ENCODE measurements around the gene ST8SIA2. TPM values are rescaled to one million over a fixed set of nuclear protein-coding genes. Genes with fewer than 3 reads are reported as not detected.

ST8SIA2 gene
- total RNA-seq, 1 donor = 0.36 TPM

GRCh38 chr15:92457471-92458041 is 63.9 kb downstream of the ST8SIA2 start:
- Histone ChIP-seq H3K36me3 (ENCODE audit: insufficient read depth, low read length) (no peaks in the 10 kb centered on the region), H3K27ac (ENCODE audit: low read depth, low read length) (no peak overlapping the region), H3K9me3 (ENCODE audit: low read depth, low read length) (no peaks in the 10 kb centered on the region), H3K4me1 (ENCODE audit: insufficient read depth, low read length) (peaks cover 2% of the 10 kb centered on the region), H3K79me2 (ENCODE audit: insufficient read depth, low read length) (no peaks in the 10 kb centered on the region), H4K20me1 (ENCODE audit: insufficient read depth, low read length) (no peaks in the 10 kb centered on the region), H3K4me3 (ENCODE audit: insufficient read depth, low read length) (no peak overlapping the region), H3K4me2 (ENCODE audit: insufficient read depth, low read length) (no peak overlapping the region), H3K27me3 (ENCODE audit: insufficient read depth, low read length) (no peaks in the 10 kb centered on the region), H2AFZ (ENCODE audit: low read length) (no peak overlapping the region)
- DNase-seq (ENCODE audit: insufficient read length, low spot score, missing footprints) = no peak
- no peak for TF ChIP-seq CTCF (IDR thresholded peaks at IDR 0.05; ENCODE audit: extremely low read depth, low read depth, low read length)

GRCh38 chr15:92460023-92460422 is 66.3 kb downstream of the ST8SIA2 start:
- DNase-seq (ENCODE audit: insufficient read length, low spot score, missing footprints) = no peak
- Histone ChIP-seq H3K79me2 (ENCODE audit: insufficient read depth, low read length) (no peaks in the 10 kb centered on the region), H4K20me1 (ENCODE audit: insufficient read depth, low read length) (no peaks in the 10 kb centered on the region), H3K27ac (ENCODE audit: low read depth, low read length) (no peak overlapping the region), H3K4me3 (ENCODE audit: insufficient read depth, low read length) (no peak overlapping the region), H3K9me3 (ENCODE audit: low read depth, low read length) (no peaks in the 10 kb centered on the region), H3K4me1 (ENCODE audit: insufficient read depth, low read length) (peaks cover 2% of the 10 kb centered on the region), H3K27me3 (ENCODE audit: insufficient read depth, low read length) (no peaks in the 10 kb centered on the region), H3K36me3 (ENCODE audit: insufficient read depth, low read length) (no peaks in the 10 kb centered on the region), H3K4me2 (ENCODE audit: insufficient read depth, low read length) (no peak overlapping the region), H2AFZ (ENCODE audit: low read length) (no peak overlapping the region)
- TF ChIP-seq CTCF (IDR thresholded peaks at IDR 0.05; ENCODE audit: extremely low read depth, low read depth, low read length) = no peak

- Histone ChIP-seq H3K79me2 (ENCODE audit: insufficient read depth, low read length) (no peaks in the 10 kb centered on the region), H4K20me1 (ENCODE audit: insufficient read depth, low read length) (no peaks in the 10 kb centered on the region), H3K4me1 (ENCODE audit: insufficient read depth, low read length) (peaks cover 2% of the 10 kb centered on the region), H3K27ac (ENCODE audit: low read depth, low read length) (no peak overlapping the region), H3K4me3 (ENCODE audit: insufficient read depth, low read length) (no peak overlapping the region), H3K4me2 (ENCODE audit: insufficient read depth, low read length) (no peak overlapping the region), H2AFZ (ENCODE audit: low read length) (no peak overlapping the region), H3K36me3 (ENCODE audit: insufficient read depth, low read length) (no peaks in the 10 kb centered on the region), H3K27me3 (ENCODE audit: insufficient read depth, low read length) (no peaks in the 10 kb centered on the region), H3K9me3 (ENCODE audit: low read depth, low read length) (no peaks in the 10 kb centered on the region)
- DNase-seq (ENCODE audit: insufficient read length, low spot score, missing footprints) = no peak
- no peak for TF ChIP-seq CTCF (IDR thresholded peaks at IDR 0.05; ENCODE audit: extremely low read depth, low read depth, low read length)
Measured at GRCh38 chr15:92462424-92463125, 68.9 kb downstream of the ST8SIA2 start.

GRCh38 chr15:92463352-92463751 is 69.7 kb downstream of the ST8SIA2 start:
- Histone ChIP-seq H3K9me3 (ENCODE audit: low read depth, low read length) (no peaks in the 10 kb centered on the region), H2AFZ (ENCODE audit: low read length) (no peak overlapping the region), H3K79me2 (ENCODE audit: insufficient read depth, low read length) (no peaks in the 10 kb centered on the region), H3K4me1 (ENCODE audit: insufficient read depth, low read length) (peaks cover 2% of the 10 kb centered on the region), H3K4me3 (ENCODE audit: insufficient read depth, low read length) (no peak overlapping the region), H3K27me3 (ENCODE audit: insufficient read depth, low read length) (no peaks in the 10 kb centered on the region), H3K4me2 (ENCODE audit: insufficient read depth, low read length) (no peak overlapping the region), H3K36me3 (ENCODE audit: insufficient read depth, low read length) (no peaks in the 10 kb centered on the region), H4K20me1 (ENCODE audit: insufficient read depth, low read length) (no peaks in the 10 kb centered on the region), H3K27ac (ENCODE audit: low read depth, low read length) (no peak overlapping the region)
- no peak for TF ChIP-seq CTCF (IDR thresholded peaks at IDR 0.05; ENCODE audit: extremely low read depth, low read depth, low read length)
- DNase-seq (ENCODE audit: insufficient read length, low spot score, missing footprints) = peak; percentile 78
